Kidney epithelial cell (primary cell): ENCODE results near the gene SPATS1. TPM values are rescaled to one million over a fixed set of nuclear protein-coding genes. Genes with fewer than 3 reads are reported as not detected.
A peak's percentile ranks its signal among the peaks of the same experiment; 100 is the strongest.

Experiments
- DNase-seq: peaks from one replicate; pipeline ENCODE4 v3.0.0-alpha.2; 2010; ENCODE audit warnings: low read depth
- H3K27me3 ChIP-seq: 2 replicates; pipeline ENCODE4 v1.6.0; 2011; ENCODE audit warnings: low read length; ENCODE audit not compliant: control insufficient read depth, insufficient read depth
- H3K36me3 ChIP-seq: 2 replicates; pipeline ENCODE4 v1.5.1; 2011; ENCODE audit warnings: low read length; ENCODE audit not compliant: control insufficient read depth, insufficient read depth
- H3K4me3 ChIP-seq: 2 replicates; pipeline ENCODE4 v1.5.1; 2011; ENCODE audit warnings: low read depth, mild to moderate bottlenecking, control low read depth, low read length
- total RNA-seq: library from RNA; depleted of rRNA; stranded (reverse); fragments of >200 nt; gene quantifications from 2 replicates; pipeline ENCODE4 v1.2.3, GENCODE V29; 2015
- TF ChIP-seq, protein P1 (sequence below): IDR thresholded peaks from 2 replicates; pipeline ENCODE4 v1.5.1; 2011; ENCODE audit warnings: mild to moderate bottlenecking, moderate library complexity, low read length, control low read depth, inconsistent platforms; ENCODE audit not compliant: insufficient read depth, poor library complexity, severe bottlenecking

SPATS1 gene
- total RNA-seq, 1 donor from 2014 or later, result not detected

DNA sequence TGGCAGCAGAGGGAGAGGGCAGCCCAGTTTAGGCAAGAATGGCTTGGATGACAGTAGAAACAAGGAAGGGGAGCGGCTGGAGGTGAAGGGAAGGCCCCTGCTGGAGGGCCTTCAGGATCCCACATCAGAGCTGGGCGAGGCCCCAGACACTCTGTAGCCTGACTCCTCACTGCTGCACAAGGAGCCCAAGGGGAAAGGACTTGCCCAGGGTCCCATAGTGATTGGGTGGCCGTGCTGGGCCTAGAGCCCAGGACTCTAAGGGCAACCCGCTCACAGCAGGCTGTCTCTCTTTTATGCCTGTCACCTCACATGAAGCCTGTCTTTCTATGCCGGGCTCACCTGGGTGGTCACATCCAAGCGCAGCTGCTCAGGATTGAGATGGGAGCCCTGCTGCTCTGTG is 38.6 kb upstream of the SPATS1 start:
- TF ChIP-seq, protein P1, sequence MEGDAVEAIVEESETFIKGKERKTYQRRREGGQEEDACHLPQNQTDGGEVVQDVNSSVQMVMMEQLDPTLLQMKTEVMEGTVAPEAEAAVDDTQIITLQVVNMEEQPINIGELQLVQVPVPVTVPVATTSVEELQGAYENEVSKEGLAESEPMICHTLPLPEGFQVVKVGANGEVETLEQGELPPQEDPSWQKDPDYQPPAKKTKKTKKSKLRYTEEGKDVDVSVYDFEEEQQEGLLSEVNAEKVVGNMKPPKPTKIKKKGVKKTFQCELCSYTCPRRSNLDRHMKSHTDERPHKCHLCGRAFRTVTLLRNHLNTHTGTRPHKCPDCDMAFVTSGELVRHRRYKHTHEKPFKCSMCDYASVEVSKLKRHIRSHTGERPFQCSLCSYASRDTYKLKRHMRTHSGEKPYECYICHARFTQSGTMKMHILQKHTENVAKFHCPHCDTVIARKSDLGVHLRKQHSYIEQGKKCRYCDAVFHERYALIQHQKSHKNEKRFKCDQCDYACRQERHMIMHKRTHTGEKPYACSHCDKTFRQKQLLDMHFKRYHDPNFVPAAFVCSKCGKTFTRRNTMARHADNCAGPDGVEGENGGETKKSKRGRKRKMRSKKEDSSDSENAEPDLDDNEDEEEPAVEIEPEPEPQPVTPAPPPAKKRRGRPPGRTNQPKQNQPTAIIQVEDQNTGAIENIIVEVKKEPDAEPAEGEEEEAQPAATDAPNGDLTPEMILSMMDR, result no peak
- H3K27me3 ChIP-seq, result no peaks in the 10 kb centered on the region
- no peak for DNase-seq
- no peak overlapping the region for H3K4me3 ChIP-seq
- H3K36me3 ChIP-seq, result no peaks in the 10 kb centered on the region

DNA sequence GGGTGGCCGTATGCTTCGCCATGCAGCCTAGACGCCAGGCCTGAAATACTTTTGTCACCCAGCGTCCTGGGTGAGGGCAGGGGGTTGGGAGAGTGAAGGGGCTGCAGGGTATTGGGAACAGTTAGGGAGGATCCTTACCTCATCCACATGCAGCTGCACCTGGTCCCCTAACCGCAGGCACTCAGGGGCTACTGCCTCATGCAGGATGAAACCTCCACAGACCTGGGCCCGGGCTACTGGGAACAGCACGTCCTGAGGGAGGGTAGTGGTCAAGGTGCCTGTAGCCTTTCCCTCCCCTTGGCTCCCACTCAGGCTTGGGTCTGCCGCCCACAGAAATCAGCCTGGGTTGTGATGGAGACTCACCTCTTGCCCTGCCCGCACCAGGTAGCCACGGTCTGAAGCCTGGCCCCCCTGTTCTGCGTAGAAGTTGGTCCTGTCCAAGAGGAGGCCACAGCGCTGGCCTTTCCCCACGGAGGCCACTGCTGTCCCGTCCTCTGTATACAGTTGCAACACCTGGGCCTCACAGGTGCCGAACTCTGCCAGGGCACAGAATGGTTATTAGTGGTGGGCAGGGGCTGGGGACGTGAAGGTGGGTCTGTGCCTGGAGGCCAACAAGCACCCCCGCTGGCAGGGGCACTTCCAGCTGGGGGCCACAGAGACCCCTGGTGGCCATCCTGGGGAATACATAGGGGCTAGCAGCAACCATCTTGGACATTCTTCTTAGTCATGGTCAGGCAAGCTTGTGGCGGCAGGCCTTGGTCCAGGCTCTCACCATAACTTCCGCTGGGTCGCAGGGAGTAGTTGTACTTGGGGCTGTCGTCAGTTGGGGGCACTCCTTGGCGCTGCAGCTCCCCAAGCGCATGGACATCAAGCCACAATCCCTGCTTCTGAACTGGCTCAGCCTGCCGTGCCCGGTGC is 37.9 kb upstream of the SPATS1 start:
- Histone ChIP-seq H3K36me3 (no peaks in the 10 kb centered on the region), H3K4me3 (no peak overlapping the region), H3K27me3 (no peaks in the 10 kb centered on the region)
- no peak for DNase-seq
- TF ChIP-seq, protein P1, result peak; percentile 77

DNA sequence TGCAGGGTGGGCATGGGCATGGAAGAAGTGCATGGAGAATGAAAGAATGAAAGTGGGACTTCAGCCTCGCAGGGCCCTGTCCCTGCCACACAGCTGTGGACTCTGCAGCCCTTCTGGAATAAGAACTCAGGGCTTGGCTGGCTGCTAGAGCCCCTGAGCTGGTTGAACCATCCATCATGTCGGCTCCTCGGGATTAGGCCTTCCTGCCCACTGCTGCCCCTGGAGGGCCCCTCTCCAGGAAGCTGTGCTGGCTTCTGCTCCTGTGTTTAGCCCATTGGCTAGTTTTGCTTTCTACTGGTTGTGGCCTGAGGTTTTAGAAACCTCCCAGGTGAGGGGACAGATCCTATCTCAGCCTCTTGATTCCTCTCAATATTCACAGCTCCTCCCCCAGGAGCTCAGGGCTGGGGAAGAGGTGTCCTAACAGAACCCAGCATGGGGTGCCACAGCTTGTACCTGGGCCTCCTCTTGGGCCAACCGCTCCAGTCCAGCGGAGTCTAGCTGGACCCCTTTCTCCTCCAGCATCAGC is 37.2 kb upstream of the SPATS1 start:
- TF ChIP-seq, protein P1, result no peak
- no peak overlapping the region for H3K4me3 ChIP-seq
- H3K36me3 ChIP-seq, result peaks cover 2% of the 10 kb centered on the region
- no peaks in the 10 kb centered on the region for H3K27me3 ChIP-seq
- DNase-seq, result no peak

DNA sequence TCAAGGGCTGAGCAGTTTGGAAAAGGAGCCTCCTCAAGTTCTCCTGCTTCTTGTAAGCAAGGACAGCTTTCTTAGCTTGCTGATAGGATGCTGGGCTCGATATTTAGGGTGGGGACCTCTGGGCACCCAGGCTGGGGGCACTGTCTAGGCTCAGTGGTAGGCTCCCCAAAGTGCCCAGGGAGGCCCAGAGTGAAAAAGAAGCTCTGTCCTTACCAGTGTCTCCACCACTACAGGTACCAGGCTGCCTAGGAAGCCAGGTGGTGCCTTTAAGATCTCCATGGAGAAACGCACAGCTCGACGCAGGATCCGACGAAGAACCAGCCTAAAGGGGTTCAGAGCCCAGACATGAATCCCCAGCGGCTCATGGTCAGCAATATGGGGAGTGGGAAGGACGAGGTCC is 35.7 kb upstream of the SPATS1 start:
- DNase-seq, result no peak
- H3K4me3 ChIP-seq, result no peak overlapping the region
- no peaks in the 10 kb centered on the region for H3K27me3 ChIP-seq
- TF ChIP-seq, protein P1, result no peak
- H3K36me3 ChIP-seq, result peaks cover 2% of the 10 kb centered on the region

DNA sequence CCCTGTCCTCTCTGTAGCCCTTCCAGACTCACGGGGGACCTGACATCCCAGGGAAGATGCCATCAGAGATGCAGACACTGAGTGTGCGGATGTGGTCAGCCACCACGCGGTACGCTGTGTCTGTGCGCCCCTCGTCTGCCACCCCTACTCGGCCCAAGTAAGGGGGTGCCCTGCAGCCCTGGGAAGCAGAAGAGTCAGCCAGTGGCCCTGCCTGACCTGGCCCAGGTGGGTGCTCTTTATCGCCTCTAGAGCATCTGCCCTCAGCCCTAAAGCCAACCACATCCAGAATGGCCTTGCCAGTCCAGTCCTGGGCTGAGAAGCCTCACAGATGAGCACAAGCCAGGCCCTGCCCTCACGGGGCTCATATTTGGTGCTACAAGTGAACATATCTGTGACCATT is 35.2 kb upstream of the SPATS1 start:
- TF ChIP-seq, protein P1, result no peak
- Histone ChIP-seq H3K36me3 (peaks cover 2% of the 10 kb centered on the region), H3K4me3 (no peak overlapping the region), H3K27me3 (no peaks in the 10 kb centered on the region)
- DNase-seq, result no peak
